ENCODE measurements around the gene MARCHF5.
"Not testable (repeated sequence)": the region's sequence is repeated elsewhere in the genome, so short reads cannot be mapped to it uniquely, and the experiment has no call there.

Gene MARCHF5

DNA sequence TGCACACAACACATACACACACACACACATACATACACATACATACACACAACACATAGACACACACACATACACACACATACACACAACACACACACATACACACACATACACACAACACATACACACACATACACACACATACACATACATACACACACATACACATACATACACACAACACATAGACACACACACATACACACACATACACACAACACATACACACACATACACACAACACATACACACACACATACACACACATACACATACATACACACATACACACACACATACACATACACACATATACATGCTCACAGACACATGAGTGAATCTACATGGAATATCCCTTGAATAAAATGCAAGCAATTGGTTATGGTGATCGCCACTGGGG is 102.2 kb downstream of the MARCHF5 start:
- not testable (repeated sequence) for DNase-seq

- no peak for DNase-seq
Observed at GRCh38 chr10:92395271-92395670, 104.3 kb downstream of the MARCHF5 start.

DNA sequence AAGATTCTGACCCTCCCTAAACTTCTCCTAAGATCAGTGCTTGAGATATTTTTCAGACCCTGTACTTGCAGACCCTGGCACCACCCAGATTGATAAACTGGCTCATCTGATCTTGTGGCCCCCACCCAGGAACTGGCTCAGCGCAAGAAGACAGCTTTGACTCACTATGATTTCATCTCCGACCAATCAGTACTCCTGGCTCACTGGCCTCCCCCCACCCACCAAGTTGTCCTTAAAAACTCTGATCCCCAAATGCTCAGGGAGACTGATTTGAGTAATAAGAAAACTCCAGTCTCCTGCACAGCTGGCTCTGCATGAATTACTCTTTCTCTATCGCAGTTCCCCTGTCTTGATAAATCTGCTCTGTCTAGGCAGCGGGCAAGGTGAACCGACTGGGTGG is 111.3 kb downstream of the MARCHF5 start:
- not testable (repeated sequence) for DNase-seq
